Motor neuron (in vitro differentiated cells): ENCODE measurements around the gene EVA1C. TPM values are rescaled to one million over a fixed set of nuclear protein-coding genes. Genes with fewer than 3 reads are reported as not detected.
"Not testable (repeated sequence)": the region's sequence is repeated elsewhere in the genome, so short reads cannot be mapped to it uniquely, and the experiment has no call there.

ENCODE experiments used
- ATAC-seq, 8 experiments: fragments of 200-7000 bp; cut with Tn5 transposase; replicated peaks in 6 of 8; 2 replicates each; pipeline ENCODE4 v1.8.0; 2021; ENCODE audit warnings: mild to moderate bottlenecking in 8 of 8, moderate library complexity in 8 of 8
- H3K27ac ChIP-seq, 2 donors: fragments of 250-450 bp; sonication (Bioruptor Pico); 2 replicates each; pipeline ENCODE4 v1.9.0; 2021; ENCODE audit warnings: antibody characterized with exemption in 2 of 2, mild to moderate bottlenecking in 2 of 2, moderate library complexity in 1 of 2
- H3K4me1 ChIP-seq, 2 donors: fragments of 250-450 bp; sonication (Bioruptor Pico); replicated peaks in 1 of 2; 2 replicates each; pipeline ENCODE4 v1.6.1; 2021; ENCODE audit warnings: antibody characterized with exemption in 2 of 2, mild to moderate bottlenecking in 2 of 2, moderate library complexity in 1 of 2
- H3K4me3 ChIP-seq, 5 donors: fragments of 250-450 bp; sonication (Bioruptor Pico); 2 replicates each; pipeline ENCODE4 v1.9.0; 2021; ENCODE audit warnings: antibody characterized with exemption in 5 of 5, mild to moderate bottlenecking in 5 of 5, moderate library complexity in 4 of 5
- WGBS, 10 experiments: fragments of 450-650 bp; shearing (Covaris generic); methylation state at CpG; one replicate each; pipeline ENCODE4 v1.0.0; 2022; 5-methylcytosine and 5-hydroxymethylcytosine counted together
- in situ Hi-C, 9 experiments: fragments of 400-800 bp; cut with MboI; loops; one replicate each; pipeline ENCODE4 v1.15.0; 2021; ENCODE audit warnings: low sequenced_read_pairs in 9 of 9, low pct_unique_long_range_greater_than_20kb in 2 of 9; ENCODE audit not compliant: unreplicated experiment in 9 of 9
- total RNA-seq, 8 experiments: library from RNA; unstranded; fragments of 300-600 nt; gene quantifications; 2 replicates each; pipeline versions ENCODE4 v1.2.3 to v1.2.4, GENCODE V29; 2022

Gene EVA1C
- total RNA-seq, 8 experiments from 2014 or later: 0.13 to 45.4 (median 0.69) TPM

- in situ Hi-C loops: loop anchor here in 2 of 9 experiments (25.0 kb wide), 1 partner anchor 146 kb away; the partner anchor contains the start of gene EVA1C (in 2 of the 2)
- H3K4me3 ChIP-seq: no peak overlapping the region
- H3K4me1 ChIP-seq: peaks cover 0 to 2% of the 10 kb centered on the region in 2 donors
- 50 to 100% (median 87%) methylated on average over 1 to 3 of the region's 3 CpGs; no CpG with 5 or more reads in 1 of the 10 experiments for WGBS, 10 experiments
- no peak overlapping the region for H3K27ac ChIP-seq
- no peak for ATAC-seq
Observed at GRCh38 chr21:32558106-32558505, 145.6 kb downstream of the EVA1C start.

- in situ Hi-C loops: loop anchor here in 2 of 9 experiments (25.0 kb wide), 1 partner anchor 147 kb away; the partner anchor contains the start of gene EVA1C (in 2 of the 2)
- Histone ChIP-seq H3K4me1 (peaks cover 0 to 2% of the 10 kb centered on the region in 2 donors), H3K4me3 (no peak overlapping the region), H3K27ac (no peak overlapping the region)
- 50 to 98% (median 85%) methylated on average over 2 to 6 of the region's 6 CpGs for WGBS, 10 experiments
- ATAC-seq: no peak
Observed at GRCh38 chr21:32559006-32559610, 146.6 kb downstream of the EVA1C start.

- Histone ChIP-seq H3K4me1 (peaks cover 0 to 2% of the 10 kb centered on the region in 2 donors), H3K4me3 (no peak overlapping the region), H3K27ac (no peak overlapping the region)
- no peak for ATAC-seq
- WGBS, 10 experiments: 32 to 100% (median 82%) methylated on average over 1 to 3 of the region's 3 CpGs
- in situ Hi-C loops: loop anchor here in 2 of 9 experiments (25.0 kb wide), 1 partner anchor 149 kb away; the partner anchor contains the start of gene EVA1C (in 2 of the 2)
Observed at GRCh38 chr21:32560896-32561295, 148.4 kb downstream of the EVA1C start.

- ATAC-seq: not testable (repeated sequence)
Observed at GRCh38 chr21:32561476-32561875, 149.0 kb downstream of the EVA1C start.

GRCh38 chr21:32562426-32562825 lies 149.9 kb downstream of the EVA1C start:
- ATAC-seq: peak in 4 of 8 experiments; percentile 37 to 99 (median 88)
- 20 to 93% (median 59%) methylated on average over 1 to 5 of the region's 5 CpGs; no CpG with 5 or more reads in 1 of the 10 experiments for WGBS, 10 experiments
- in situ Hi-C loops: loop anchor here in 2 of 9 experiments (25.0 kb wide), 1 partner anchor 150 kb away; the partner anchor contains the start of gene EVA1C (in 2 of the 2)
- Histone ChIP-seq H3K4me3 (no peak overlapping the region), H3K4me1 (peaks cover 0 to 2% of the 10 kb centered on the region in 2 donors), H3K27ac (no peak overlapping the region)

More at GRCh38 chr21:32561476-32561875, 149.0 kb downstream of the EVA1C start:
- 7 to 100% (median 92%) methylated on average over 1 of the region's 1 CpG; no CpG with 5 or more reads in 4 of the 10 experiments for WGBS, 10 experiments
- H3K27ac ChIP-seq, H3K4me3 ChIP-seq, H3K4me1 ChIP-seq: not testable (repeated sequence)
- in situ Hi-C loops: loop anchor here in 2 of 9 experiments (25.0 kb wide), 1 partner anchor 149 kb away; the partner anchor contains the start of gene EVA1C (in 2 of the 2)

- WGBS, 10 experiments: 38 to 100% (median 90%) methylated on average over 1 to 2 of the region's 2 CpGs; no CpG with 5 or more reads in 1 of the 10 experiments
- ATAC-seq: no peak
- Histone ChIP-seq H3K27ac (no peak overlapping the region), H3K4me1 (peaks cover 0 to 2% of the 10 kb centered on the region in 2 donors), H3K4me3 (no peak overlapping the region)
- in situ Hi-C loops: loop anchor here in 2 of 9 experiments (25.0 kb wide), 1 partner anchor 151 kb away; the partner anchor contains the start of gene EVA1C (in 2 of the 2)
Observed at GRCh38 chr21:32562915-32563314, 150.4 kb downstream of the EVA1C start.

Other genes with a start within 250 kb of the EVA1C start
- 10 to 100 TPM in 3 of 8 experiments, 1 to 10 TPM in 5; 3.6 to 27.1 (median 9.5) TPM for gene MIS18A, start 133.7 kb upstream of the EVA1C start, total RNA-seq
- gene MRAP, start 113.9 kb upstream of the EVA1C start, total RNA-seq: not detected
- 10 to 100 TPM in 4 of 8 experiments, 1 to 10 TPM in 4; 6.5 to 40.6 (median 17.0) TPM for gene URB1, start 19.7 kb upstream of the EVA1C start, total RNA-seq
- gene TCP10L, start 172.8 kb downstream of the EVA1C start, total RNA-seq: 1 to 10 TPM in 5 of 8 experiments, under 1 TPM in 2, not detected in 1; 0.46 to 6.3 (median 1.6) TPM
- gene CFAP298, start 199.7 kb downstream of the EVA1C start, total RNA-seq: 100 to 1,000 TPM in 1 of 8 experiments, 10 to 100 TPM in 7; 24.2 to 267 (median 33.8) TPM